ENCODE measurements around the gene RPL36. TPM values are rescaled to one million over a fixed set of nuclear protein-coding genes. Genes with fewer than 3 reads are reported as not detected.

Gene RPL36
- total RNA-seq, 1 experiment from 2014 or later, result 951 TPM

- no peak overlapping the region for H3K4me3 Mint-ChIP-seq (ENCODE audit: unreplicated experiment)
- ChIA-PET POLR2A (no interaction called here), CTCF (interaction anchor here (1.5 kb wide), 1 partner anchor 18 kb away, joined by 4 read pairs; no protein-coding TSS in a partner anchor)
- H3K9me3 Mint-ChIP-seq (ENCODE audit: unreplicated experiment), result no peaks in the 10 kb centered on the region
- no peak for DNase-seq
- no peaks in the 10 kb centered on the region for H3K27me3 ChIP-seq (replicated peaks; ENCODE audit: control insufficient read depth, insufficient read depth, low read length)
- TF ChIP-seq, protein P1, sequence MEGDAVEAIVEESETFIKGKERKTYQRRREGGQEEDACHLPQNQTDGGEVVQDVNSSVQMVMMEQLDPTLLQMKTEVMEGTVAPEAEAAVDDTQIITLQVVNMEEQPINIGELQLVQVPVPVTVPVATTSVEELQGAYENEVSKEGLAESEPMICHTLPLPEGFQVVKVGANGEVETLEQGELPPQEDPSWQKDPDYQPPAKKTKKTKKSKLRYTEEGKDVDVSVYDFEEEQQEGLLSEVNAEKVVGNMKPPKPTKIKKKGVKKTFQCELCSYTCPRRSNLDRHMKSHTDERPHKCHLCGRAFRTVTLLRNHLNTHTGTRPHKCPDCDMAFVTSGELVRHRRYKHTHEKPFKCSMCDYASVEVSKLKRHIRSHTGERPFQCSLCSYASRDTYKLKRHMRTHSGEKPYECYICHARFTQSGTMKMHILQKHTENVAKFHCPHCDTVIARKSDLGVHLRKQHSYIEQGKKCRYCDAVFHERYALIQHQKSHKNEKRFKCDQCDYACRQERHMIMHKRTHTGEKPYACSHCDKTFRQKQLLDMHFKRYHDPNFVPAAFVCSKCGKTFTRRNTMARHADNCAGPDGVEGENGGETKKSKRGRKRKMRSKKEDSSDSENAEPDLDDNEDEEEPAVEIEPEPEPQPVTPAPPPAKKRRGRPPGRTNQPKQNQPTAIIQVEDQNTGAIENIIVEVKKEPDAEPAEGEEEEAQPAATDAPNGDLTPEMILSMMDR (IDR thresholded peaks at IDR 0.05; ENCODE audit: insufficient read depth in 1 of 2, low read depth in 1 of 2, low read length in 1 of 2, severe bottlenecking in 1 of 2, unreplicated experiment in 1 of 2), result no peak
- BruUV-seq (replicated peaks), result no TSS peak
- no peaks in the 10 kb centered on the region for H3K9me3 ChIP-seq
- peaks cover 95% of the 10 kb centered on the region for H3K36me3 Mint-ChIP-seq (ENCODE audit: insufficient read depth, unreplicated experiment)
- no peaks in the 10 kb centered on the region for H3K27me3 Mint-ChIP-seq (ENCODE audit: insufficient read depth, unreplicated experiment)
- H3K36me3 ChIP-seq (ENCODE audit: control insufficient read depth, insufficient read depth, low read length), result peaks cover 6% of the 10 kb centered on the region
- no peak overlapping the region for H3K4me3 ChIP-seq (ENCODE audit: low read depth, low read length)
- no peaks in the 10 kb centered on the region for H3K4me1 Mint-ChIP-seq (ENCODE audit: low read depth, unreplicated experiment)
- H3K4me1 ChIP-seq, result no peaks in the 10 kb centered on the region
- intact Hi-C loops (cut with micrococcal nuclease; ENCODE audit: unreplicated experiment), result no loop called here
- H3K27ac Mint-ChIP-seq (ENCODE audit: unreplicated experiment), result no peak overlapping the region
Observed at GRCh38 chr19:5707576-5708575, 17.8 kb downstream of the RPL36 start.

DNA sequence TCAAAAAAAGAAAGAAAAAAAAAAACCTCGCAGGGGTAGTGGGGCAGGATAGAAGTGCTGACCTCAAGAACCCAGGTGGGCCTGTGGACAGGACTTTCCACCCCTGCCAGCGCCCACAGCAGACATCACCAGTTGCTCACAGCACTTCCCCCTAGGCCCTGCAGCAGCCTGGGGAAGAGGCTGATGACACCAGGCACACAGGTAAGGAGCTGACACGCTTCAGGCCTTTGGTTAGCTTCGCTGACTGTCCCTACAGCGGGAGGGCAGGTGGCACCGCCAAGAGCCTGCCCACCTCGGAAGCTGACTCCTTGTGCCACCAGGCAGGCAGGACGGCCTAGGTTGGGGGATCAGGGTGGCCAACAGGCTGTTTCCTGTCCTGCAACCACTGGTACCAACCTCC lies 20.9 kb downstream of the RPL36 start:
- no peaks in the 10 kb centered on the region for H3K9me3 ChIP-seq
- intact Hi-C loops (cut with micrococcal nuclease; ENCODE audit: unreplicated experiment), result no loop called here
- Mint-ChIP-seq H3K4me1 (ENCODE audit: low read depth, unreplicated experiment) (no peaks in the 10 kb centered on the region), H3K27me3 (ENCODE audit: insufficient read depth, unreplicated experiment) (no peaks in the 10 kb centered on the region), H3K4me3 (ENCODE audit: unreplicated experiment) (no peak overlapping the region), H3K36me3 (ENCODE audit: insufficient read depth, unreplicated experiment) (peaks cover 91% of the 10 kb centered on the region), H3K27ac (ENCODE audit: unreplicated experiment) (no peak overlapping the region), H3K9me3 (ENCODE audit: unreplicated experiment) (no peaks in the 10 kb centered on the region)
- CTCF ChIA-PET, result no interaction called here
- peaks cover 5% of the 10 kb centered on the region for H3K36me3 ChIP-seq (ENCODE audit: control insufficient read depth, insufficient read depth, low read length)
- TF ChIP-seq, protein P1 (IDR thresholded peaks at IDR 0.05; ENCODE audit: insufficient read depth in 1 of 2, low read depth in 1 of 2, low read length in 1 of 2, severe bottlenecking in 1 of 2, unreplicated experiment in 1 of 2), result no peak
- POLR2A ChIA-PET, result no interaction called here
- no peak for DNase-seq
- no peaks in the 10 kb centered on the region for H3K4me1 ChIP-seq
- no TSS peak for BruUV-seq (replicated peaks)
- H3K4me3 ChIP-seq (ENCODE audit: low read depth, low read length), result no peak overlapping the region
- no peaks in the 10 kb centered on the region for H3K27me3 ChIP-seq (replicated peaks; ENCODE audit: control insufficient read depth, insufficient read depth, low read length)

GRCh38 chr19:5711713-5712161 lies 21.6 kb downstream of the RPL36 start:
- peaks cover 5% of the 10 kb centered on the region for H3K36me3 ChIP-seq (ENCODE audit: control insufficient read depth, insufficient read depth, low read length)
- intact Hi-C loops (cut with micrococcal nuclease; ENCODE audit: unreplicated experiment), result no loop called here
- no peaks in the 10 kb centered on the region for H3K4me1 Mint-ChIP-seq (ENCODE audit: low read depth, unreplicated experiment)
- H3K9me3 Mint-ChIP-seq (ENCODE audit: unreplicated experiment), result no peaks in the 10 kb centered on the region
- no TSS peak for BruUV-seq (replicated peaks)
- H3K27me3 ChIP-seq (replicated peaks; ENCODE audit: control insufficient read depth, insufficient read depth, low read length), result no peaks in the 10 kb centered on the region
- no peaks in the 10 kb centered on the region for H3K4me1 ChIP-seq
- no peak overlapping the region for H3K4me3 ChIP-seq (ENCODE audit: low read depth, low read length)
- no peaks in the 10 kb centered on the region for H3K27me3 Mint-ChIP-seq (ENCODE audit: insufficient read depth, unreplicated experiment)
- no peak overlapping the region for H3K27ac Mint-ChIP-seq (ENCODE audit: unreplicated experiment)
- H3K36me3 Mint-ChIP-seq (ENCODE audit: insufficient read depth, unreplicated experiment), result peaks cover 90% of the 10 kb centered on the region
- ChIA-PET POLR2A (no interaction called here), CTCF (interaction anchor here (0.5 to 1.0 kb wide), 2 partner anchors 22 to 147 kb away, joined by 3 read pairs; no protein-coding TSS in a partner anchor)
- DNase-seq, result no peak
- no peaks in the 10 kb centered on the region for H3K9me3 ChIP-seq
- no peak overlapping the region for H3K4me3 Mint-ChIP-seq (ENCODE audit: unreplicated experiment)
- TF ChIP-seq, protein P1 (IDR thresholded peaks at IDR 0.05; ENCODE audit: insufficient read depth in 1 of 2, low read depth in 1 of 2, low read length in 1 of 2, severe bottlenecking in 1 of 2, unreplicated experiment in 1 of 2), result no peak

Measured in Caco-2 (cell line).